RWPE1 (cell line): ENCODE results near the gene INSM1.
A peak's percentile ranks its signal among the peaks of the same experiment; 100 is the strongest.

Source experiments
- CTCF ChIA-PET: fragments of 350-600 bp; sonication (Branson Sonifier 250); formaldehyde crosslinking; extraction: SDS; loops from one replicate; lab custom pipeline; 2021; lab: Yijun Ruan, JAX
- POLR2A ChIA-PET: fragments of 400-600 bp; formaldehyde crosslinking; extraction: SDS; loops from one replicate; lab custom pipeline; 2020; ENCODE audit warnings: antibody characterized with exemption; ENCODE audit not compliant: low non-redundant PET; lab: Yijun Ruan, JAX
- DNase-seq: peaks from one replicate; pipeline ENCODE4 v3.0.0; 2012; ENCODE audit warnings: low spot score
- H3K27ac ChIP-seq: fragments of 450-650 bp; 2 replicates; pipeline ENCODE4 v1.5.1; 2017
- CTCF ChIP-seq: fragments of 450-650 bp; conservative IDR thresholded peaks from 2 replicates; pipeline ENCODE4 v1.5.1; 2017; ENCODE audit warnings: low read depth, mild to moderate bottlenecking

The INSM1 gene

DNA sequence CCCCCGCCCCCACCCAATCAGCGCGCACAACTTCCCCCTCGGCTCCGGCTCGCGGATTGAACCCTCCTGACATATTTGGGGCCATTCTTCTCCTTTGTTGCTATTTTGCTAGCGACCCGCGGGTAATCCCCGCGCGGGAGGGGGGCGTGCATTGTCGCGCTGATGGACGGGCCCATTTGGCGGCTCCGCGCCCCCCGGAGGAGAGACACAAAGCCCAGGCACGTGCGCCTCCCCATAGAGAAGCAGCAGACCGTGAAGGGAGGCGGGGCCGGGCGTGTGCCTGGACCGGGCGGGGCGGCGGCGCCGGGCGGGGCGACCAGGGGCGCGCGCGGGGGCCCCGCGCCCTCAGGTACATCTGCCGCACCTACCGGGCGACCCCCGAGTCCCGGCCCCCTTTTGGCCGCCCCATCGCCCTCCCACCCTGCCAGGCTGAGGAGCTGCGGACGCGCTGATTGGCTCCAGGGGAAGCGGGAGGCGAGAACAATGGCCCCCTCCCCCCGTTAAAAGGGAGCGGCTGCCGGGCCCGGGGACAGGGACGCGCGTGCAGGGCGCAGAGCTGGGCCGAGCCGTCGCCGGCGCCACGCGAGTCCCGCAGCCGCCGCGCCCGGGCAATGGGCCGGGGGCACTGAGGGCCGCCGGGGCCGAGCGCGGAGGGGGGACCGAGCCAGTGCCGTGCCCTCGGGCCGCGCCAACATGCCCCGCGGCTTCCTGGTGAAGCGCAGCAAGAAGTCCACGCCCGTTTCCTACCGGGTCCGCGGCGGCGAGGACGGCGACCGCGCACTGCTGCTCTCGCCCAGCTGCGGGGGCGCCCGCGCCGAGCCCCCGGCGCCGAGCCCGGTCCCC is at the start of gene INSM1:
Gene INSM1 (plus strand): TSS at position 530 of the 843 bp plus-strand sequence. CDS start 164 bp downstream, at position 694.
- ChIA-PET CTCF (no interaction called here), POLR2A (no interaction called here)
- DNase-seq: no peak
- H3K27ac ChIP-seq: no peak within 1 kb of the TSS
- no peak for TF ChIP-seq CTCF

- POLR2A ChIA-PET: no interaction called here
- no peak for DNase-seq
- no peak for TF ChIP-seq CTCF
- CTCF ChIA-PET: no interaction called here
- no peak overlapping the region for H3K27ac ChIP-seq
Observed at GRCh38 chr20:20318365-20319161, 49.3 kb upstream of the INSM1 start.

DNA sequence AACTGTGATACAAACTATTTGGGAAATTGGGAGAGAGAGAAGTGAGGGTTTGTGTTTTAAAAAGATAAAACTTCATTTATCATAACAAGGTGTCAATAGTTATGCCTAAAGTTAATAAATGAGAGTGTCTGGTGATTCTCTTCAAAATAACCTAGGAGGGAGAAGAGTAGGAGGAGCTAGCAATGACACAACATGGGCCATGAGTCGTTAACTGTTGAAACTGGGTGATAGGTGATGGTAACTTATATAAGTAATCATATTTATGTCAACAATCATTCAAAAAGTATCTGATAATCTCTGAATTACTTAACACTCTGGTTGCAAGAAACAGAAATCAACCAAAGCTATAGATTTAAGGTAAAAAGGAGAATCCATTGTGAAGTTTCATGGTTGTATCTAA is 46.8 kb upstream of the INSM1 start:
- CTCF ChIA-PET: interaction anchor here (0.6 kb wide), 2 partner anchors 51 to 264 kb away, joined by 3 read pairs; no protein-coding TSS in a partner anchor
- no peak for TF ChIP-seq CTCF

GRCh38 chr20:20321917-20322316 is 46.0 kb upstream of the INSM1 start:
- DNase-seq: no peak
- no peak overlapping the region for H3K27ac ChIP-seq
- POLR2A ChIA-PET: no interaction called here
- CTCF ChIA-PET: no interaction called here
- no peak for TF ChIP-seq CTCF

More for the DNA sequence above, 46.8 kb upstream of the INSM1 start:
- DNase-seq: no peak
- H3K27ac ChIP-seq: no peak overlapping the region
- POLR2A ChIA-PET: no interaction called here

DNA sequence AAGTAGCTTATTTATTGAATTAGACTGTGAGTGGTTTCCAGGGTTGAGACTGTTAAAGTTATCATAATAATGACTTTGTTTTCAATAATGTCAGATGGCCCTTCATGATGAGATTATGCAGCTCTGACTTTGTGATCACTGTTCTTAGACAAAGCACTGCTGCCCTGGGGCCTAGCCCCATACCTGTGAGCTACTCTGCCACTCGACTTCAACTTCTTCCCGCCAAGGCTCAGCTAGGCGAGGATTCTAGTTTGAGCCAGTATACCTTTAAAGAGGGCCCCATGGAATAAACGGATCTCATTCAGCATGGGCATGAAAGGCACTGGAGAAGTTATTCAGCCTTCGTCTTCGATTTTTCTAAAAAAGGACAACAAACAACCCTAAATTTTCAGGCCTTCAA is 45.0 kb upstream of the INSM1 start:
- no peak for DNase-seq
- CTCF ChIA-PET: interaction anchor here (0.6 kb wide), 1 partner anchor 67 kb away, joined by 3 read pairs; no protein-coding TSS in a partner anchor
- H3K27ac ChIP-seq: no peak overlapping the region
- TF ChIP-seq CTCF: no peak
- POLR2A ChIA-PET: no interaction called here

DNA sequence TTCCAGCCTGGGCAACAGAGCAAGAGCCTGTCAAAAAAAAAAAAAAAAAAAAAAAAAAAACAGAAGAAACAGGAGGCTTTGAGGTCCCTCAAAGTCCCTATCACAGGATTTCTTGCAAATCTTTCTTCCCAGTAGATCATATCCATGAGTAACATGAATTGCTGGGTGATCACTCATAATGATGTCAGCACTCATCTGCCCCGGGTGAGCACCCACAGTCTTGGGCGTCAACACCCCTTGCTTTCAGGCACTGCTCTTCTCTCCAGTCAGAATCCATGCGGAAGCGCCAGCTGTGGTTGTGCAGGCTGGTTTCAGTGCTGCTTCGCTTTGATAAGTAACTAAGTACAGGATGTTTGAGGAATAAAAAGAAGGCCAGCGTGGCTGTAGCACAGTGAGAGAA is 40.2 kb upstream of the INSM1 start:
- DNase-seq: peak; percentile 32
- ChIA-PET CTCF (no interaction called here), POLR2A (no interaction called here)
- no peak for TF ChIP-seq CTCF
- H3K27ac ChIP-seq: no peak overlapping the region
